Prostate gland (tissue), 2 donors: ENCODE measurements around the gene ERMP1. TPM values are rescaled to one million over a fixed set of nuclear protein-coding genes. Genes with fewer than 3 reads are reported as not detected.

Experiments
- DNase-seq: peaks from one replicate; pipeline ENCODE4 v3.0.0-alpha.2; 2019; ENCODE audit warnings: low spot score
- H3K27ac ChIP-seq, 2 donors: fragments of 200-600 bp; sonication (generic); 2 replicates each; pipeline ENCODE4 v1.5.1; 2017 to 2019
- H3K27me3 ChIP-seq: fragments of 200-600 bp; sonication (generic); replicated peaks from 2 replicates; pipeline ENCODE4 v1.5.1; 2019; ENCODE audit not compliant: insufficient read depth
- H3K36me3 ChIP-seq, 2 donors: fragments of 200-600 bp; sonication (generic); 1 replicate in 1 of 2; 2 replicates in 1 of 2; pipeline versions ENCODE4 v1.5.1 to v1.8.1; 2017 to 2019
- H3K4me1 ChIP-seq: fragments of 200-600 bp; sonication (generic); replicated peaks from 2 replicates; pipeline ENCODE4 v1.5.1; 2019
- H3K4me3 ChIP-seq, 2 donors: fragments of 200-600 bp; sonication (generic); 2 replicates each; pipeline ENCODE4 v1.5.1; 2017 to 2019
- H3K9me3 ChIP-seq: fragments of 200-600 bp; sonication (generic); 2 replicates; pipeline ENCODE4 v1.5.1; 2017
- POLR2A ChIP-seq: fragments of 450-650 bp; IDR thresholded peaks from one replicate; pipeline ENCODE4 v1.6.1; 2016; ENCODE audit warnings: antibody characterized with exemption, mild to moderate bottlenecking
- POLR2AphosphoS5 ChIP-seq: sonication (generic); formaldehyde crosslinking; IDR thresholded peaks from one replicate; pipeline ENCODE4 v1.6.1; 2017; ENCODE audit warnings: antibody characterized with exemption
- WGBS: methylation state at CpG from one replicate; pipeline ENCODE4 v1.1.5; 2018; 5-methylcytosine and 5-hydroxymethylcytosine counted together
- intact Hi-C: fragments of 100-400 bp; cut with DNase I; formaldehyde crosslinking; loops from one replicate; pipeline ENCODE4 v1.14.2; 2022
- total RNA-seq, 2 donors: library from RNA; depleted of rRNA; stranded (reverse); fragments of >200 nt; gene quantifications; one replicate each; pipeline ENCODE4 v1.1.0, GENCODE V29; 2016
- TF ChIP-seq, protein P1 (sequence below), 4 experiments: fragments of 200-600 bp in 2 of 4; fragments of 450-650 bp in 2 of 4; sonication (generic) in 2 of 4; IDR thresholded peaks; 1 replicate in 3 of 4; 2 replicates in 1 of 4; pipeline ENCODE4 v1.5.1; 2016 to 2019; ENCODE audit warnings: antibody characterized with exemption in 4 of 4, mild to moderate bottlenecking in 2 of 4, moderate library complexity in 2 of 4

Gene ERMP1
- total RNA-seq, 2 donors from 2014 or later = 21.7 to 24.7 TPM

DNA sequence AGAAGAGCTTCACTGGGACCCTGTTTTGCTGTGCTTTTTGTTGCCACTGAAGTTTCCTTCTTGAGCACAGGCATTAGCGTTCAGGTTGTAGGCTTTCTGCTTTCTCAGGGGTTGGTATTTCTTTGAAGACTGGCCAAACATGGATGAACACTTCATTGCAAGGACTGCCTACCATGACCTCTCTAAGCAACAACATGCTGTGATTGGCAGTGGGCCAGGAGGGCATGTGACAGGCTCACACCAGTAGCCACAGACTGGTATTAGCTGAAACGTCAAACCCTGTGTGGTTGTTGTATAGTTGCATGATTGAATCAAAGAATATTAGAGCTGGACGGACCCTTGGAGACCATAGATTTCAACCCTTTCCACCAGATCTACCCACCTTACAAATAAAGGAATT, 37.8 kb upstream of the ERMP1 start:
- 81% methylated on average over 3 of the region's 3 CpGs for WGBS
- no peak for DNase-seq
- no peaks in the 10 kb centered on the region for H3K36me3 ChIP-seq
- no peaks in the 10 kb centered on the region for H3K4me1 ChIP-seq
- no peak overlapping the region for H3K27ac ChIP-seq
- no peaks in the 10 kb centered on the region for H3K9me3 ChIP-seq
- intact Hi-C loops = no loop called here
- no peak for TF ChIP-seq POLR2AphosphoS5
- TF ChIP-seq POLR2A = no peak
- TF ChIP-seq, protein P1, sequence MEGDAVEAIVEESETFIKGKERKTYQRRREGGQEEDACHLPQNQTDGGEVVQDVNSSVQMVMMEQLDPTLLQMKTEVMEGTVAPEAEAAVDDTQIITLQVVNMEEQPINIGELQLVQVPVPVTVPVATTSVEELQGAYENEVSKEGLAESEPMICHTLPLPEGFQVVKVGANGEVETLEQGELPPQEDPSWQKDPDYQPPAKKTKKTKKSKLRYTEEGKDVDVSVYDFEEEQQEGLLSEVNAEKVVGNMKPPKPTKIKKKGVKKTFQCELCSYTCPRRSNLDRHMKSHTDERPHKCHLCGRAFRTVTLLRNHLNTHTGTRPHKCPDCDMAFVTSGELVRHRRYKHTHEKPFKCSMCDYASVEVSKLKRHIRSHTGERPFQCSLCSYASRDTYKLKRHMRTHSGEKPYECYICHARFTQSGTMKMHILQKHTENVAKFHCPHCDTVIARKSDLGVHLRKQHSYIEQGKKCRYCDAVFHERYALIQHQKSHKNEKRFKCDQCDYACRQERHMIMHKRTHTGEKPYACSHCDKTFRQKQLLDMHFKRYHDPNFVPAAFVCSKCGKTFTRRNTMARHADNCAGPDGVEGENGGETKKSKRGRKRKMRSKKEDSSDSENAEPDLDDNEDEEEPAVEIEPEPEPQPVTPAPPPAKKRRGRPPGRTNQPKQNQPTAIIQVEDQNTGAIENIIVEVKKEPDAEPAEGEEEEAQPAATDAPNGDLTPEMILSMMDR (IDR thresholded peaks at IDR 0.05) = no peak
- H3K27me3 ChIP-seq = no peaks in the 10 kb centered on the region
- H3K4me3 ChIP-seq = no peak overlapping the region

DNA sequence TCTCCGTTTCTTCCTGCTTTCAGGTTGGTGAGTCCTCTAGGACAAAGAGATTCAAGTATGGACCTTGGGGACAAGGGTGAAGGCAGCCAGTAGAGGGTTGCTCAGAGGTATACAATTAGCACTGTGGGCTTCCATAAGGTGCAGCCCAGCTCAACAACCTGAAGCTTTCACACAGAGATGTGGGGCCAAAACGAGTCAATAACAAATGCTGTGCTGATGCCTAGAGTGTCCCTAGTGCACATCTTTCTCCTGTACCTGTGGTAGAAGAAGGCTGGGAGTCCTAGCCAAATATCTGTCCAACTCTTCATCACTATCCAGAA, 37.1 kb upstream of the ERMP1 start:
- WGBS = 95% methylated on average over 2 of the region's 2 CpGs
- no peaks in the 10 kb centered on the region for H3K36me3 ChIP-seq
- TF ChIP-seq, protein P1 (IDR thresholded peaks at IDR 0.05) = no peak
- TF ChIP-seq POLR2AphosphoS5 (no peak), POLR2A (no peak)

DNA sequence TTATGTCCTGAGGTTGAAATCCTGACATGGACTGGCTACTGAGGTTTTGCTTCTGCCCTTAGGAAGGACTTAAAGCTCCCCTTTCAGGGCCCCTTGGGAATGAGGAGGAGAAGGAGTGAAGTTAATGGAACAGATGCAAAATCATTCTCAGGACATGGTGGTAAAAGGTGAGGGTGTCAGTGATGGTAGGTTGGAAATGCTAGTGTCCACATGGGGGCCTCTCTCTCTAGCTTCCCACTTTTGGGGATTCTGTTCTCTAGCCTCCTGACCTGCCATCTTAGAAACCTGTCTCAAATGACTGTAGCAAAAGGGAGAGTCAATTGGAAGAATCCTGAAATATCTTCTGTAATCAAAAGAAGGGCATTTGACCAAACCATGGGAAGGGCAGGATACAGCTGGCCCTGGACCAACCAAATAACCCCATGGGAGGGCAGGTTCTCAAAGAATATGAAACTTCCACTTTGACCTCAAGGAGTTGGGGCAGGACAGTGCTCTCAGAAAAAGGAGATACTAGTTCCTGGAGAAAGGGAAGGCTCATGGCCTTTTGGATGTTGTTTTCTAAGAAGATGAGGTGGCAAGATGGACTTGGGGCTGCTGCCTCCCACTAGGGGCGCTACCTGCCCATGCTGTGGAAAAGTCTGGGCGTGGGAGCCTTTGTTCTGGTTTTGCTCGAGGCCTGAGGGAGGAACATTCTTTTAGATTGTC, 36.5 kb upstream of the ERMP1 start:
- Histone ChIP-seq H3K27me3 (no peaks in the 10 kb centered on the region), H3K27ac (no peak overlapping the region), H3K9me3 (no peaks in the 10 kb centered on the region), H3K36me3 (no peaks in the 10 kb centered on the region), H3K4me3 (no peak overlapping the region), H3K4me1 (no peaks in the 10 kb centered on the region)
- WGBS = 88% methylated on average over 3 of the region's 3 CpGs
- DNase-seq = no peak
- intact Hi-C loops = no loop called here
- TF ChIP-seq, protein P1 (IDR thresholded peaks at IDR 0.05) = no peak
- TF ChIP-seq POLR2A = no peak
- TF ChIP-seq POLR2AphosphoS5 = no peak

More for the DNA sequence above, 37.1 kb upstream of the ERMP1 start:
- Histone ChIP-seq H3K9me3 (no peaks in the 10 kb centered on the region), H3K4me3 (no peak overlapping the region), H3K4me1 (no peaks in the 10 kb centered on the region), H3K27me3 (no peaks in the 10 kb centered on the region), H3K27ac (no peak overlapping the region)
- no peak for DNase-seq
- intact Hi-C loops = no loop called here

DNA sequence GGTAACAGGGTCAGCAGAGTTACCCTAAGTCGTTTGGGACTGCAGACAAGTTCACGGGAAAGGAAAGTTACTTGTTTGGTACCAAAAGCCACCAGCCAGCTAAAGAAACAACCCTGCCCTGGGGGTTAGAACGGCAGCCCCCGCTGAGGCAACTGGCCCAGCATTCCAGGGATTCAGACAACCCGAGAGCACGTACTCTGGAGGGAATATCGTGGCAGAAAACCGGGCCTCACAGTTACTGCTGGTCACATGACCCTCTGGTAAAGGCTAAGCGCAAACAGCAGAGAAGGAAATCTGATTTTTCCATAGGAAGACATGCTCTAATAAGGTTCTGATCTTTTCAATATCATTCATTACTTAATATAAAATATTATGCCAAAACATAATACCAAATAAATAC, 35.3 kb upstream of the ERMP1 start:
- Histone ChIP-seq H3K9me3 (no peaks in the 10 kb centered on the region), H3K36me3 (no peaks in the 10 kb centered on the region), H3K4me3 (no peak overlapping the region), H3K27ac (no peak overlapping the region), H3K27me3 (no peaks in the 10 kb centered on the region), H3K4me1 (no peaks in the 10 kb centered on the region)
- DNase-seq = no peak
- intact Hi-C loops = no loop called here
- 85% methylated on average over 9 of the region's 9 CpGs for WGBS
- no peak for TF ChIP-seq POLR2A
- no peak for TF ChIP-seq POLR2AphosphoS5
- TF ChIP-seq, protein P1 (IDR thresholded peaks at IDR 0.05) = no peak

DNA sequence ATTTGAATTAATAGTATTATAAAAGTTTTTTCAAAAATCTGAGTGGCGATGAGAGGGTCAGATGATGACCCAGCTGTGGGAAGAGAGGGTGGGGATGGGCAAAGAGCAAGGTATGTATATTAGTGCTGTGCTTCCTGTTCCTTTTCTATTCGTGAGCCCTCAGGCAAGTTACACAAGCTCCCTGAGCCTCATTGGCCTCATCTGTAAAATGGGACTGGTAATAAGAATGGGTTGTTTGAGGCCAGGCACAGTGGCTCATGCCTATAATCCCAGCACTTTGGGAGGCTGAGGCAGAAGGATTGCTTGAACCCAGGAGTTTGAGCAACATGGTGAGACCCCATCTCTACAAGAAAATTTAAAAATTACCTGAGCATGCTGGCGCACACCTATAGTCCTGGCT, 33.8 kb upstream of the ERMP1 start:
- WGBS = 98% methylated on average over 3 of the region's 3 CpGs
- no peaks in the 10 kb centered on the region for H3K9me3 ChIP-seq
- intact Hi-C loops = no loop called here
- TF ChIP-seq POLR2AphosphoS5 = no peak
- no peak for TF ChIP-seq POLR2A
- TF ChIP-seq, protein P1 (IDR thresholded peaks at IDR 0.05) = no peak
- H3K4me3 ChIP-seq = no peak overlapping the region
- no peak for DNase-seq
- no peaks in the 10 kb centered on the region for H3K36me3 ChIP-seq
- H3K27me3 ChIP-seq = no peaks in the 10 kb centered on the region
- no peaks in the 10 kb centered on the region for H3K4me1 ChIP-seq
- no peak overlapping the region for H3K27ac ChIP-seq
